IPS-15b (cell line): Measurements from ENCODE around the gene MT1M.

Experiments used
- H3K27me3 ChIP-seq: one replicate; pipeline ENCODE4 v1.6.1; 2013; ENCODE audit warnings: low read length; ENCODE audit not compliant: control insufficient read depth, insufficient read depth
- H3K36me3 ChIP-seq: one replicate; pipeline ENCODE4 v1.6.1; 2013; ENCODE audit warnings: low read length; ENCODE audit not compliant: control insufficient read depth, insufficient read depth
- H3K4me1 ChIP-seq: one replicate; pipeline ENCODE4 v1.6.1; 2013; ENCODE audit warnings: mild to moderate bottlenecking, low read length; ENCODE audit not compliant: control insufficient read depth, insufficient read depth
- H3K4me3 ChIP-seq: one replicate; pipeline ENCODE4 v1.5.1; 2013; ENCODE audit warnings: low read depth, low read length
- H3K9ac ChIP-seq: one replicate; pipeline ENCODE4 v1.6.1; 2013; ENCODE audit warnings: low read depth, mild to moderate bottlenecking, low read length
- H3K9me3 ChIP-seq: one replicate; pipeline ENCODE4 v1.6.1; 2013; ENCODE audit warnings: mild to moderate bottlenecking, low read length; ENCODE audit not compliant: control insufficient read depth, insufficient read depth

Gene MT1M

GRCh38 chr16:56645838-56646237 lies 13.4 kb downstream of the MT1M start:
- Histone ChIP-seq H3K4me3 (no peak overlapping the region), H3K9me3 (no peaks in the 10 kb centered on the region), H3K27me3 (peaks cover 99% of the 10 kb centered on the region), H3K36me3 (no peaks in the 10 kb centered on the region), H3K4me1 (peaks cover 3% of the 10 kb centered on the region), H3K9ac (no peak overlapping the region)

GRCh38 chr16:56647641-56648431 lies 15.4 kb downstream of the MT1M start:
- Histone ChIP-seq H3K4me3 (peak overlapping the region; percentile 22), H3K9ac (no peak overlapping the region), H3K4me1 (peaks cover 3% of the 10 kb centered on the region), H3K9me3 (no peaks in the 10 kb centered on the region), H3K27me3 (peaks cover 98% of the 10 kb centered on the region), H3K36me3 (no peaks in the 10 kb centered on the region)

- no peaks in the 10 kb centered on the region for H3K9me3 ChIP-seq
- no peak overlapping the region for H3K9ac ChIP-seq
- H3K4me3 ChIP-seq, result no peak overlapping the region
- H3K36me3 ChIP-seq, result no peaks in the 10 kb centered on the region
- peaks cover 92% of the 10 kb centered on the region for H3K27me3 ChIP-seq
- H3K4me1 ChIP-seq, result no peaks in the 10 kb centered on the region
These were observed 16.8 kb downstream of the MT1M start for GRCh38 chr16:56649271-56649670.

- no peaks in the 10 kb centered on the region for H3K9me3 ChIP-seq
- H3K4me3 ChIP-seq, result no peak overlapping the region
- peaks cover 89% of the 10 kb centered on the region for H3K27me3 ChIP-seq
- H3K9ac ChIP-seq, result no peak overlapping the region
- H3K36me3 ChIP-seq, result no peaks in the 10 kb centered on the region
- no peaks in the 10 kb centered on the region for H3K4me1 ChIP-seq
These were observed 17.4 kb downstream of the MT1M start for GRCh38 chr16:56649820-56650219.

- Histone ChIP-seq H3K4me3 (no peak within 1 kb of the TSS), H3K9me3 (no peaks in the 10 kb centered on the region), H3K4me1 (no peaks in the 10 kb centered on the region), H3K9ac (no peak within 1 kb of the TSS), H3K27me3 (peaks cover 89% of the 10 kb centered on the region), H3K36me3 (no peaks in the 10 kb centered on the region)
These were observed 19.1 kb downstream of the MT1M start, which contains the start of gene MT1B for GRCh38 chr16:56651586-56651985. Gene MT1B (plus strand): TSS chr16:56651886. CDS start chr16:56651954, 68 bp downstream.

GRCh38 chr16:56652600-56652999 lies 20.1 kb downstream of the MT1M start:
- Histone ChIP-seq H3K9me3 (no peaks in the 10 kb centered on the region), H3K27me3 (peaks cover 84% of the 10 kb centered on the region), H3K4me1 (no peaks in the 10 kb centered on the region), H3K36me3 (no peaks in the 10 kb centered on the region), H3K9ac (no peak overlapping the region), H3K4me3 (no peak overlapping the region)

- H3K36me3 ChIP-seq, result no peaks in the 10 kb centered on the region
- H3K9ac ChIP-seq, result no peak overlapping the region
- H3K4me1 ChIP-seq, result peaks cover 2% of the 10 kb centered on the region
- H3K4me3 ChIP-seq, result no peak overlapping the region
- H3K9me3 ChIP-seq, result no peaks in the 10 kb centered on the region
- H3K27me3 ChIP-seq, result peaks cover 82% of the 10 kb centered on the region
These were observed 20.8 kb downstream of the MT1M start for GRCh38 chr16:56653218-56653617.

GRCh38 chr16:56657555-56658326 lies 25.3 kb downstream of the MT1M start, which contains the start of gene MT1F:
Gene MT1F (plus strand): TSS chr16:56657959. CDS start chr16:56658059, 100 bp downstream.
- Histone ChIP-seq H3K4me3 (peak within 1 kb of the TSS; percentile 77), H3K36me3 (no peaks in the 10 kb centered on the region), H3K9ac (no peak within 1 kb of the TSS), H3K9me3 (no peaks in the 10 kb centered on the region), H3K4me1 (peaks cover 2% of the 10 kb centered on the region), H3K27me3 (peaks cover 84% of the 10 kb centered on the region)

- Histone ChIP-seq H3K9me3 (no peaks in the 10 kb centered on the region), H3K4me1 (peaks cover 2% of the 10 kb centered on the region), H3K9ac (no peak overlapping the region), H3K27me3 (peaks cover 84% of the 10 kb centered on the region), H3K36me3 (no peaks in the 10 kb centered on the region), H3K4me3 (peak overlapping the region; percentile 77)
These were observed 25.9 kb downstream of the MT1M start for GRCh38 chr16:56658327-56658875.

- Histone ChIP-seq H3K36me3 (no peaks in the 10 kb centered on the region), H3K4me1 (peaks cover 5% of the 10 kb centered on the region), H3K9ac (no peak overlapping the region), H3K4me3 (peak overlapping the region; percentile 62), H3K27me3 (peaks cover 99% of the 10 kb centered on the region), H3K9me3 (no peaks in the 10 kb centered on the region)
These were observed 30.2 kb downstream of the MT1M start for GRCh38 chr16:56662357-56663354.

- Histone ChIP-seq H3K9ac (no peak overlapping the region), H3K36me3 (no peaks in the 10 kb centered on the region), H3K9me3 (no peaks in the 10 kb centered on the region), H3K4me3 (no peak overlapping the region), H3K27me3 (peaks cover 100% of the 10 kb centered on the region), H3K4me1 (peaks cover 3% of the 10 kb centered on the region)
These were observed 32.0 kb downstream of the MT1M start for GRCh38 chr16:56664506-56664905.
